ENCODE measurements around the gene FLYWCH2.
"Not testable (repeated sequence)": the region's sequence is repeated elsewhere in the genome, so short reads cannot be mapped to it uniquely, and the experiment has no call there.

Gene FLYWCH2

GRCh38 chr16:2927010-2927646 is 44.1 kb downstream of the FLYWCH2 start:
- Mint-ChIP-seq H3K4me3 (peak overlapping the region; percentile 62 to 64), H3K9me3 (no peaks in the 10 kb centered on the region), H3K27me3 (no peaks in the 10 kb centered on the region), H3K36me3 (peaks cover 12 to 16% of the 10 kb centered on the region in 2 donors), H3K4me1 (peaks cover 8 to 15% of the 10 kb centered on the region in 2 donors), H3K27ac (peak overlapping the region; percentile 4)
- DNase-seq (peak; percentile 78), ATAC-seq (replicated peaks) (peak; percentile 99 to 100)

- not testable (repeated sequence) for DNase-seq; H3K27me3 Mint-ChIP-seq; H3K9me3 Mint-ChIP-seq; H3K4me3 Mint-ChIP-seq; ATAC-seq (replicated peaks); H3K27ac Mint-ChIP-seq
- Mint-ChIP-seq H3K36me3 (peaks cover 12 to 13% of the 10 kb centered on the region in 2 donors), H3K4me1 (peaks cover 8 to 15% of the 10 kb centered on the region in 2 donors)
Measured at GRCh38 chr16:2928151-2928550, 45.1 kb downstream of the FLYWCH2 start.

GRCh38 chr16:2928796-2929195 is 45.8 kb downstream of the FLYWCH2 start:
- Mint-ChIP-seq H3K9me3 (no peaks in the 10 kb centered on the region), H3K36me3 (peaks cover 8 to 14% of the 10 kb centered on the region in 2 donors), H3K4me1 (peaks cover 8 to 15% of the 10 kb centered on the region in 2 donors), H3K27ac (no peak overlapping the region), H3K27me3 (no peaks in the 10 kb centered on the region), H3K4me3 (no peak overlapping the region)
- ATAC-seq (replicated peaks), result no peak
- no peak for DNase-seq

- Mint-ChIP-seq H3K4me3 (no peak overlapping the region), H3K9me3 (no peaks in the 10 kb centered on the region), H3K36me3 (peaks cover 17 to 19% of the 10 kb centered on the region in 2 donors), H3K27ac (no peak overlapping the region), H3K27me3 (no peaks in the 10 kb centered on the region), H3K4me1 (peaks cover 6 to 15% of the 10 kb centered on the region in 2 donors)
- no peak for DNase-seq
- ATAC-seq (replicated peaks), result no peak
Measured at GRCh38 chr16:2929693-2930092, 46.7 kb downstream of the FLYWCH2 start.

GRCh38 chr16:2930236-2930635 is 47.2 kb downstream of the FLYWCH2 start:
- Mint-ChIP-seq H3K9me3 (no peaks in the 10 kb centered on the region), H3K4me1 (peaks cover 6 to 15% of the 10 kb centered on the region in 2 donors)

GRCh38 chr16:2931231-2931914 is 48.4 kb downstream of the FLYWCH2 start:
- peaks cover 28 to 30% of the 10 kb centered on the region in 2 donors for H3K36me3 Mint-ChIP-seq
- not testable (repeated sequence) for ATAC-seq (replicated peaks); H3K27me3 Mint-ChIP-seq; H3K27ac Mint-ChIP-seq; H3K9me3 Mint-ChIP-seq; DNase-seq; H3K4me3 Mint-ChIP-seq
- peaks cover 8 to 11% of the 10 kb centered on the region in 2 donors for H3K4me1 Mint-ChIP-seq

More at GRCh38 chr16:2930236-2930635, 47.2 kb downstream of the FLYWCH2 start:
- no peak overlapping the region for H3K27ac Mint-ChIP-seq
- ATAC-seq (replicated peaks) (no peak), DNase-seq (no peak)
- H3K36me3 Mint-ChIP-seq, result peaks cover 20 to 21% of the 10 kb centered on the region in 2 donors
- no peak overlapping the region for H3K4me3 Mint-ChIP-seq
- no peaks in the 10 kb centered on the region for H3K27me3 Mint-ChIP-seq

GRCh38 chr16:2933136-2933535 is 50.1 kb downstream of the FLYWCH2 start:
- Mint-ChIP-seq H3K4me3 (no peak overlapping the region), H3K9me3 (no peaks in the 10 kb centered on the region), H3K4me1 (peaks cover 0 to 2% of the 10 kb centered on the region in 2 donors), H3K36me3 (peaks cover 36 to 37% of the 10 kb centered on the region in 2 donors), H3K27me3 (no peaks in the 10 kb centered on the region), H3K27ac (no peak overlapping the region)
- DNase-seq (no peak), ATAC-seq (replicated peaks) (no peak)

GRCh38 chr16:2933701-2934100 is 50.7 kb downstream of the FLYWCH2 start:
- ATAC-seq (replicated peaks) (no peak), DNase-seq (no peak)
- H3K4me1 Mint-ChIP-seq, result peaks cover 0 to 2% of the 10 kb centered on the region in 2 donors
- H3K4me3 Mint-ChIP-seq, result no peak overlapping the region
- no peaks in the 10 kb centered on the region for H3K27me3 Mint-ChIP-seq
- H3K9me3 Mint-ChIP-seq, result no peaks in the 10 kb centered on the region
- no peak overlapping the region for H3K27ac Mint-ChIP-seq
- peaks cover 40 to 41% of the 10 kb centered on the region in 2 donors for H3K36me3 Mint-ChIP-seq

- no peaks in the 10 kb centered on the region for H3K9me3 Mint-ChIP-seq
- no peak for DNase-seq
- no peak overlapping the region for H3K27ac Mint-ChIP-seq
- H3K4me3 Mint-ChIP-seq, result no peak overlapping the region
- no peaks in the 10 kb centered on the region for H3K27me3 Mint-ChIP-seq
- H3K4me1 Mint-ChIP-seq, result peaks cover 0 to 2% of the 10 kb centered on the region in 2 donors
- H3K36me3 Mint-ChIP-seq, result peaks cover 44 to 47% of the 10 kb centered on the region in 2 donors
- no peak for ATAC-seq (replicated peaks)
Measured at GRCh38 chr16:2934450-2934849, 51.4 kb downstream of the FLYWCH2 start.

- no peak overlapping the region for H3K27ac Mint-ChIP-seq
- H3K27me3 Mint-ChIP-seq, result no peaks in the 10 kb centered on the region
- DNase-seq (no peak), ATAC-seq (replicated peaks) (no peak)
- peaks cover 48 to 58% of the 10 kb centered on the region in 2 donors for H3K36me3 Mint-ChIP-seq
- no peak overlapping the region for H3K4me3 Mint-ChIP-seq
- no peaks in the 10 kb centered on the region for H3K9me3 Mint-ChIP-seq
- H3K4me1 Mint-ChIP-seq, result peaks cover 0 to 5% of the 10 kb centered on the region in 2 donors
Measured at GRCh38 chr16:2936436-2937011, 53.5 kb downstream of the FLYWCH2 start.

- H3K4me3 Mint-ChIP-seq, result no peak overlapping the region
Measured at GRCh38 chr16:2937170-2937569, 54.2 kb downstream of the FLYWCH2 start.

GRCh38 chr16:2938206-2938605 is 55.2 kb downstream of the FLYWCH2 start:
- no peak for DNase-seq
- no peak for ATAC-seq (replicated peaks)
- Mint-ChIP-seq H3K36me3 (peaks cover 46 to 63% of the 10 kb centered on the region in 2 donors), H3K27ac (no peak overlapping the region), H3K27me3 (no peaks in the 10 kb centered on the region), H3K4me1 (peaks cover 5 to 8% of the 10 kb centered on the region in 2 donors), H3K4me3 (no peak overlapping the region), H3K9me3 (no peaks in the 10 kb centered on the region)

More at GRCh38 chr16:2937170-2937569, 54.2 kb downstream of the FLYWCH2 start:
- Mint-ChIP-seq H3K27ac (no peak overlapping the region), H3K4me1 (peaks cover 3 to 6% of the 10 kb centered on the region in 2 donors), H3K9me3 (no peaks in the 10 kb centered on the region), H3K27me3 (no peaks in the 10 kb centered on the region), H3K36me3 (peaks cover 50 to 60% of the 10 kb centered on the region in 2 donors)
- no peak for ATAC-seq (replicated peaks)
- no peak for DNase-seq

- ATAC-seq (replicated peaks) (no peak), DNase-seq (no peak)
- Mint-ChIP-seq H3K4me3 (no peak overlapping the region), H3K9me3 (no peaks in the 10 kb centered on the region), H3K4me1 (peaks cover 5 to 8% of the 10 kb centered on the region in 2 donors), H3K27ac (no peak overlapping the region), H3K36me3 (peaks cover 47 to 61% of the 10 kb centered on the region in 2 donors), H3K27me3 (no peaks in the 10 kb centered on the region)
Measured at GRCh38 chr16:2939968-2940367, 57.0 kb downstream of the FLYWCH2 start.

- Mint-ChIP-seq H3K27ac (peak overlapping the region; percentile 49), H3K4me1 (peaks cover 5 to 6% of the 10 kb centered on the region in 2 donors), H3K4me3 (no peak overlapping the region), H3K9me3 (no peaks in the 10 kb centered on the region), H3K36me3 (peaks cover 39 to 53% of the 10 kb centered on the region in 2 donors), H3K27me3 (no peaks in the 10 kb centered on the region)
- ATAC-seq (replicated peaks), result peak in 1 of 2 donors; percentile 62
- DNase-seq, result no peak
Measured at GRCh38 chr16:2942045-2942444, 59.0 kb downstream of the FLYWCH2 start.

Data from stimulated activated naive B cell treated with anti-CD40 and anti-IgM and Interleukin-4, amounts not matched to agents 10 μg/mL and 1 μg/mL and 100 μg/mL, for 72 hours (primary cell).